ENCODE results near the gene CLIP2. TPM values are rescaled to one million over a fixed set of nuclear protein-coding genes. Genes with fewer than 3 reads are reported as not detected.

CLIP2 gene
- polyA plus RNA-seq, 1 of the 3 experiments (the other 2 are of a cell fraction), result 14.3 TPM

DNA sequence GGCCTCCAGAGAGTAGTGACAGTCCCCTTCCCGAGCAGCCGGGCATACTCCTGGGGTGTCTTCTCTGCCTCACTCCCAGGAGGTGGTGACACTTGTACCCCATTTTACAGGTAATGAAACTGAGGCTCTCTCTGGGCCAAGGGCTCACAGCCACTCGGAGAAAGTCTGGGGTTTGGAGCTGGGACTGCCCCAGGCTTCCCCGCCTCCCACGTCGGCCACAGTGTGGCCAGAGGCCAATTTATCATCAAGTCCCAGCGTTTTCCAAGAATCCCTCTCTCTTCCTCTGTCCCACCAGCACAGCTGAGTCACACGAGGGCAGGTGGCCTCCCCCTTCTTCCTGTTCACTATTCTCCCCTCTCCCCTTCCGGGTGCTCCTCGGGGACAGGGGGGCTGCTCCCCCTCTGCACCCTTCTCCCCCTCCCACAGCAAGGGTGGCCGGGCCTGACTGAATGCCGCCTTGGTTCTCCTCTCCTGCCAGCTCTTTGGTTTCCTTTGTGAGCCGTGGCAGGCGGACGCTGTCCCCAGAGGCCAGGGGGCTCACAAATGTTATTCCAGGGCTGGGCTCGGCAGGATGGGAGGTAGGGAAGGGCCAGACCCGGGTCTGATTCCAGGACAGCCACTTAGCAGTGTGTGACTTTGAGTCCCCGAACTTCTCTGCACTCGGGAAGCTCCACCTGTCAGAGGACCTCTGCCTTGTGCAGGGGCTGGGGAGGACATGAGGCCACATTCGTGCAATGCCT lies 17.7 kb downstream of the CLIP2 start:
- ChIA-PET CTCF (interaction anchor here (0.9 kb wide), 1 partner anchor 101 kb away, joined by 3 read pairs; no protein-coding TSS in a partner anchor), POLR2A (no interaction called here)
- 0 out of 4 replicates have a peak overlapping the region, but pooled peaks of 1 of the 2 experiments have one; percentile 5 for H3K4me3 ChIP-seq (ENCODE audit: low read depth in 2 of 2, low read length in 1 of 2)
- H3K9me2 ChIP-seq, result no peaks in the 10 kb centered on the region
- no peaks in the 10 kb centered on the region for H3K27me3 ChIP-seq (ENCODE audit: insufficient read depth)
- H4K20me1 ChIP-seq (ENCODE audit: insufficient read depth), result peaks cover 88% of the 10 kb centered on the region
- 43% methylated on average over 20 of the region's 20 CpGs for WGBS (ENCODE audit: low lambda C conversion rate)
- peak; percentile 64 for DNase-seq
- no peaks in the 10 kb centered on the region for H3K9me3 ChIP-seq
- peaks cover 98% of the 10 kb centered on the region for H3K79me2 ChIP-seq (ENCODE audit: insufficient read depth)
- H3K9ac ChIP-seq, result no peak overlapping the region; the same call in 1 of the 2 replicates
- H3K36me3 ChIP-seq (replicated peaks in 1 of 2; ENCODE audit: control insufficient read depth in 1 of 2, insufficient read depth in 2 of 2, low read length in 1 of 2), result peaks cover 0 to 10% of the 10 kb centered on the region in 2 experiments
- peaks cover 14 to 18% of the 10 kb centered on the region in 2 experiments; a peak in 3 of 4 replicates for H3K4me1 ChIP-seq (ENCODE audit: control insufficient read depth in 1 of 2, insufficient read depth in 2 of 2, low read depth in 1 of 2, low read length in 1 of 2)
- H3K27ac ChIP-seq (ENCODE audit: low read depth in 2 of 2, low read length in 1 of 2), result peak overlapping the region in 1 of 2 experiments; percentile 65; a peak in 3 of 4 replicates
- no peak overlapping the region for H2AFZ ChIP-seq (ENCODE audit: low read depth)
- H3K4me2 ChIP-seq, result peak overlapping the region; percentile 68
- H3F3A ChIP-seq (replicated peaks; ENCODE audit: insufficient read depth), result peaks cover 19% of the 10 kb centered on the region
- no peak for TF ChIP-seq GATA2 (CRISPR knock-in tag; IDR thresholded peaks at IDR 0.05)
- TF ChIP-seq TEAD4 (IDR thresholded peaks at IDR 0.05; ENCODE audit: borderline replicate concordance, insufficient read depth), result 0 out of 2 replicates have a peak, but pooled peaks have one; percentile 18
- TF ChIP-seq, protein P1, sequence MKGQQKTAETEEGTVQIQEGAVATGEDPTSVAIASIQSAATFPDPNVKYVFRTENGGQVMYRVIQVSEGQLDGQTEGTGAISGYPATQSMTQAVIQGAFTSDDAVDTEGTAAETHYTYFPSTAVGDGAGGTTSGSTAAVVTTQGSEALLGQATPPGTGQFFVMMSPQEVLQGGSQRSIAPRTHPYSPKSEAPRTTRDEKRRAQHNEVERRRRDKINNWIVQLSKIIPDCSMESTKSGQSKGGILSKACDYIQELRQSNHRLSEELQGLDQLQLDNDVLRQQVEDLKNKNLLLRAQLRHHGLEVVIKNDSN (IDR thresholded peaks at IDR 0.05; ENCODE audit: borderline replicate concordance, low read depth), result no peak
- TF ChIP-seq PBX3 (IDR thresholded peaks at IDR 0.05), result peak; percentile 73
- TF ChIP-seq RCOR1 (IDR thresholded peaks at IDR 0.05; ENCODE audit: low read length), result no peak
- TF ChIP-seq MEF2A (IDR thresholded peaks at IDR 0.05; ENCODE audit: borderline replicate concordance, low read depth), result no peak
- TF ChIP-seq TAF1 (IDR thresholded peaks at IDR 0.05; ENCODE audit: borderline replicate concordance, low read depth, low read length), result no peak
- TF ChIP-seq YY1 (IDR thresholded peaks at IDR 0.05; ENCODE audit: low read depth), result no peak
- no peak for TF ChIP-seq IRF3 (IDR thresholded peaks at IDR 0.05; ENCODE audit: low read depth, low read length)
- TF ChIP-seq MXI1 (IDR thresholded peaks at IDR 0.05; ENCODE audit: low read depth, low read length), result no peak
- peak; percentile 71; the same call in 1 of the 2 replicates for TF ChIP-seq FOSL2 (IDR thresholded peaks at IDR 0.05; ENCODE audit: borderline replicate concordance, low read depth)
- TF ChIP-seq ELF1 (IDR thresholded peaks at IDR 0.05), result peak; percentile 77
- TF ChIP-seq EP300 (IDR thresholded peaks at IDR 0.05; ENCODE audit: borderline replicate concordance in 1 of 2, low read depth in 1 of 2, low read length in 1 of 2), result peak in 1 of 2 experiments; percentile 46; a peak in 1 of 4 replicates
- 0 out of 2 replicates have a peak, but pooled peaks have one; percentile 15 for TF ChIP-seq REST (IDR thresholded peaks at IDR 0.05; ENCODE audit: low read depth, low read length)
- no peak; the same call in 1 of the 2 replicates for TF ChIP-seq SIN3A (IDR thresholded peaks at IDR 0.05; ENCODE audit: borderline replicate concordance, low read depth, low read length)
- TF ChIP-seq EZH2phosphoT487 (IDR thresholded peaks at IDR 0.05; ENCODE audit: borderline replicate concordance, low read depth), result no peak
- TF ChIP-seq NRF1 (IDR thresholded peaks at IDR 0.05; ENCODE audit: low read depth, low read length), result no peak
- TF ChIP-seq RFX5 (IDR thresholded peaks at IDR 0.05; ENCODE audit: low read length), result no peak
- TF ChIP-seq RXRA (IDR thresholded peaks at IDR 0.05; ENCODE audit: borderline replicate concordance, low read depth), result no peak; the same call in 1 of the 2 replicates
- TF ChIP-seq NFIC (IDR thresholded peaks at IDR 0.05; ENCODE audit: borderline replicate concordance), result peak; percentile 89
- TF ChIP-seq FOXJ3 (CRISPR knock-in tag; IDR thresholded peaks at IDR 0.05), result no peak
- no peak for TF ChIP-seq POLR2AphosphoS5 (IDR thresholded peaks at IDR 0.05; ENCODE audit: low read depth, low read length)
- no peak for TF ChIP-seq SMC3 (IDR thresholded peaks at IDR 0.05; ENCODE audit: low read depth, low read length)
- TF ChIP-seq, protein P2, sequence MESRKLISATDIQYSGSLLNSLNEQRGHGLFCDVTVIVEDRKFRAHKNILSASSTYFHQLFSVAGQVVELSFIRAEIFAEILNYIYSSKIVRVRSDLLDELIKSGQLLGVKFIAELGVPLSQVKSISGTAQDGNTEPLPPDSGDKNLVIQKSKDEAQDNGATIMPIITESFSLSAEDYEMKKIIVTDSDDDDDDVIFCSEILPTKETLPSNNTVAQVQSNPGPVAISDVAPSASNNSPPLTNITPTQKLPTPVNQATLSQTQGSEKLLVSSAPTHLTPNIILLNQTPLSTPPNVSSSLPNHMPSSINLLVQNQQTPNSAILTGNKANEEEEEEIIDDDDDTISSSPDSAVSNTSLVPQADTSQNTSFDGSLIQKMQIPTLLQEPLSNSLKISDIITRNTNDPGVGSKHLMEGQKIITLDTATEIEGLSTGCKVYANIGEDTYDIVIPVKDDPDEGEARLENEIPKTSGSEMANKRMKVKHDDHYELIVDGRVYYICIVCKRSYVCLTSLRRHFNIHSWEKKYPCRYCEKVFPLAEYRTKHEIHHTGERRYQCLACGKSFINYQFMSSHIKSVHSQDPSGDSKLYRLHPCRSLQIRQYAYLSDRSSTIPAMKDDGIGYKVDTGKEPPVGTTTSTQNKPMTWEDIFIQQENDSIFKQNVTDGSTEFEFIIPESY (IDR thresholded peaks at IDR 0.05; ENCODE audit: borderline replicate concordance, low read depth), result no peak
